HEK293T (cell line): Measurements from ENCODE around the gene CNNM3.

Source experiments
- ARNT ChIP-seq: fragments of 450-650 bp; IDR thresholded peaks from 2 replicates; pipeline ENCODE4 v1.6.1; 2017; ENCODE audit warnings: mild to moderate bottlenecking
- BHLHE40 ChIP-seq: fragments of 450-650 bp; IDR thresholded peaks from 2 replicates; pipeline ENCODE4 v1.6.1; 2016; ENCODE audit warnings: mild to moderate bottlenecking, moderate library complexity, borderline replicate concordance
- ELF4 ChIP-seq: fragments of 450-650 bp; IDR thresholded peaks from 2 replicates; pipeline ENCODE4 v1.6.1; 2017; ENCODE audit warnings: antibody characterized with exemption
- FOXA1 ChIP-seq: fragments of 450-650 bp; IDR thresholded peaks from 2 replicates; pipeline ENCODE4 v1.6.1; 2016; ENCODE audit warnings: mild to moderate bottlenecking
- FOXK2 ChIP-seq: fragments of 450-650 bp; IDR thresholded peaks from 2 replicates; pipeline ENCODE4 v1.6.1; 2016; ENCODE audit warnings: mild to moderate bottlenecking
- FOXM1 ChIP-seq: fragments of 450-650 bp; IDR thresholded peaks from 2 replicates; pipeline ENCODE4 v1.6.1; 2017; ENCODE audit warnings: mild to moderate bottlenecking, borderline replicate concordance
- L3MBTL2 ChIP-seq: fragments of 450-650 bp; conservative IDR thresholded peaks from 2 replicates; pipeline ENCODE4 v1.6.1; 2016; ENCODE audit warnings: mild to moderate bottlenecking
- NFRKB ChIP-seq: fragments of 450-650 bp; IDR thresholded peaks from 2 replicates; pipeline ENCODE4 v1.6.1; 2016; ENCODE audit warnings: mild to moderate bottlenecking, moderate library complexity
- PKNOX1 ChIP-seq: fragments of 450-650 bp; IDR thresholded peaks from 2 replicates; pipeline ENCODE4 v1.6.1; 2016
- SP1 ChIP-seq: fragments of 450-650 bp; IDR thresholded peaks from 2 replicates; pipeline ENCODE4 v1.6.1; 2017
- ZNF384 ChIP-seq: fragments of 450-650 bp; IDR thresholded peaks from 2 replicates; pipeline ENCODE4 v1.6.1; 2016

- no peak for TF ChIP-seq L3MBTL2
- TF ChIP-seq NFRKB: no peak
- peak; percentile 14; the same call in 1 of the 2 replicates for TF ChIP-seq PKNOX1
- TF ChIP-seq ELF4: no peak
- TF ChIP-seq FOXM1: no peak
- TF ChIP-seq FOXA1: no peak
- TF ChIP-seq SP1: no peak
- no peak for TF ChIP-seq BHLHE40
- TF ChIP-seq FOXK2: no peak
- no peak for TF ChIP-seq ARNT
- no peak for TF ChIP-seq ZNF384
These were observed 46.3 kb upstream of the CNNM3 start for GRCh38 chr2:96769814-96770213.
